LNCaP clone FGC (cell line): Measurements from ENCODE around the gene RRBP1.
A peak's percentile ranks its signal among the peaks of the same experiment; 100 is the strongest.

Source experiments
- DNase-seq: peaks from one replicate; pipeline ENCODE4 v3.0.0-alpha.2; 2011; ENCODE audit warnings: low read depth
- H3K4me3 ChIP-seq: 2 replicates; pipeline ENCODE4 v1.5.1; 2011; ENCODE audit warnings: mild to moderate bottlenecking, low read depth, low read length, control low read depth
- TF ChIP-seq, protein P1 (sequence below): IDR thresholded peaks from 2 replicates; pipeline ENCODE4 v1.5.1; 2012; ENCODE audit warnings: mild to moderate bottlenecking; ENCODE audit not compliant: control insufficient read depth, insufficient read depth; ENCODE audit errors: extremely low read depth

RRBP1 gene

DNA sequence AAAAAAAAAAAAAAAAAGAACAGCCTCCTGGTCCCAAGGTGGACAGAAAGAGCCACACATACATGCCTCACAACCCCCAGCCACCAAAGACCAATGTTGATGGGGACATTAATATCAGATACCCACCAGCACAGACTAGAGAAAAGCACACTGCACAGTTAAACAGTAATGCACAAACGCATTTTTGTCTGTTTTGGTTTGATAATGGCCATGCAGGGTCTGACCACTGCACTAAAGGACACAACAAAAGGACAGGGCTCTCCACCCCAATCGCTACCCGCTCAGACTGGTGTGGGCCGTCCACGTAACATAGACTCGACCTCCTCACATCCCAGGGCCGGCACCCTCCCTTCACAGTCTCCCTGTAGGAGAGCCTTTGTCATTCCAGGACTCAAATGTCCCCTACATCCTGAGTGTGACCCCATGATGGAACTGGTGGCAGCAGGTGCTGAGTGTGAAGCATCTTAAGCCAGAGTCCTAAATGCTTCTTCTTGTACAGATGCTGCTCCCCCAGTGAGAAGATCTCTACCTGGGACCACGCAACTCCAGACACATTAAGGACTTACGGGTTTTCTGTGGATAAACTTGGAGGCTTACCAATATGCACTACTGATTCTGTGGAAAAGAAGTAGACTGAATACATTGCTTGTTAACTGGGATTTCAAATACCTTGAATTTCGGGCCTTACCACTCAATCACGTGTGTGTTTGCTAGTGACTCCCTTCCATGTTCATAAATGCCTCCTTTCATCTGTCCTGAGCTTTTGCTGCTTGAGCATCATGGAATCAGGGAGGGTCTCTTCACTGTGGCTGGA, 28.0 kb downstream of the RRBP1 start:
- TF ChIP-seq, protein P1, sequence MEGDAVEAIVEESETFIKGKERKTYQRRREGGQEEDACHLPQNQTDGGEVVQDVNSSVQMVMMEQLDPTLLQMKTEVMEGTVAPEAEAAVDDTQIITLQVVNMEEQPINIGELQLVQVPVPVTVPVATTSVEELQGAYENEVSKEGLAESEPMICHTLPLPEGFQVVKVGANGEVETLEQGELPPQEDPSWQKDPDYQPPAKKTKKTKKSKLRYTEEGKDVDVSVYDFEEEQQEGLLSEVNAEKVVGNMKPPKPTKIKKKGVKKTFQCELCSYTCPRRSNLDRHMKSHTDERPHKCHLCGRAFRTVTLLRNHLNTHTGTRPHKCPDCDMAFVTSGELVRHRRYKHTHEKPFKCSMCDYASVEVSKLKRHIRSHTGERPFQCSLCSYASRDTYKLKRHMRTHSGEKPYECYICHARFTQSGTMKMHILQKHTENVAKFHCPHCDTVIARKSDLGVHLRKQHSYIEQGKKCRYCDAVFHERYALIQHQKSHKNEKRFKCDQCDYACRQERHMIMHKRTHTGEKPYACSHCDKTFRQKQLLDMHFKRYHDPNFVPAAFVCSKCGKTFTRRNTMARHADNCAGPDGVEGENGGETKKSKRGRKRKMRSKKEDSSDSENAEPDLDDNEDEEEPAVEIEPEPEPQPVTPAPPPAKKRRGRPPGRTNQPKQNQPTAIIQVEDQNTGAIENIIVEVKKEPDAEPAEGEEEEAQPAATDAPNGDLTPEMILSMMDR = no peak
- H3K4me3 ChIP-seq = no peak overlapping the region
- DNase-seq = no peak

DNA sequence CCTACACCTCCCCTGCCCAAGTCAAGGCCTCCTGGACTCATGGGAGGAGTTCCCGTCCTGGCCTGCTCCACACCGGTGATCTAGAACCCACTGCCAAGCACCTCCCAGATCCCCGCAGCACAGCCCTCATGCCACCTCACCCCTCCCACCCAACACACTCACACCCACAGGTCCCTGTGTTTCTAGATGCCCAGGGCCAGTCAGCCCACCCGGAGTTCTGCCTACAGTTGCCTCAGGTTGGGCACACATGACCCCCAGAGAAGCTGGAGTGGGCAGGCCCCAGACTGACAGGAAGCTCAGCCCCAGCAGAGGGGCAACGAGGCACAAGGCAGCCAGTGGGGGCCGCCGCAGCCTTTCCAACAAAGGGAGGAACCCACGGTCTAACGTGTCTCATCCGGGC, 29.6 kb downstream of the RRBP1 start:
- no peak overlapping the region for H3K4me3 ChIP-seq
- DNase-seq = no peak
- TF ChIP-seq, protein P1 = no peak

DNA sequence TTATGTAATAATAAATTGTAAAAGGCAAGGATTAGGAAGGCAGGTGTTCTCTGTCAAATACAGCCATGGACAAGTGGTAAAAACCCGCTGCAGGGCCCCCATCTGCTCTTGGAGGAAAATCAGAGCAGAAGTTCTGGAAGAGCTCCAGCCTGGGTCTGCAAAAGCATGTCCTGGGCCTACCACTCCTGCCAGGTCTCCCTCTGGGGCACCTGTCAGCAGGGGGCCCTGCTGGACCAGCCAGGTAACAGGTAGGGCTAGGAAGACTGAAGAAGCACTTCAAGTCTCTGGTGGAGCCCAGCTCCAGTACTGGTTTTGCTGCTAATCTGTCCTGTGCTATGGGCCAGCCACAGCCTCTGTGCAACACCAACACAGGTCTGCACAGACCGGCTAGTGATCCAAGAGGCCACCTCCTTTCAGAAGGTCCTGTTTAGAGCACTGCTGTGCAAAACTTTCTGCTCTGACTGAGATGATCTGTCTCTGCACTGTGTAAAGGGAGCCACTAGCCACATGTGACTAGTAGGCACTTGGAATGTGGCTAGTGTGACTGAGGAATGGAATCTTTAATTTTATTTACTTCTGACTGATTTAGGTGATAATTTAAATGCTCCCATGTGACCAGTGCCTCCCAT, 30.2 kb downstream of the RRBP1 start:
- peak; percentile 54 for DNase-seq
- TF ChIP-seq, protein P1 = peak; percentile 65
- H3K4me3 ChIP-seq = no peak overlapping the region

DNA sequence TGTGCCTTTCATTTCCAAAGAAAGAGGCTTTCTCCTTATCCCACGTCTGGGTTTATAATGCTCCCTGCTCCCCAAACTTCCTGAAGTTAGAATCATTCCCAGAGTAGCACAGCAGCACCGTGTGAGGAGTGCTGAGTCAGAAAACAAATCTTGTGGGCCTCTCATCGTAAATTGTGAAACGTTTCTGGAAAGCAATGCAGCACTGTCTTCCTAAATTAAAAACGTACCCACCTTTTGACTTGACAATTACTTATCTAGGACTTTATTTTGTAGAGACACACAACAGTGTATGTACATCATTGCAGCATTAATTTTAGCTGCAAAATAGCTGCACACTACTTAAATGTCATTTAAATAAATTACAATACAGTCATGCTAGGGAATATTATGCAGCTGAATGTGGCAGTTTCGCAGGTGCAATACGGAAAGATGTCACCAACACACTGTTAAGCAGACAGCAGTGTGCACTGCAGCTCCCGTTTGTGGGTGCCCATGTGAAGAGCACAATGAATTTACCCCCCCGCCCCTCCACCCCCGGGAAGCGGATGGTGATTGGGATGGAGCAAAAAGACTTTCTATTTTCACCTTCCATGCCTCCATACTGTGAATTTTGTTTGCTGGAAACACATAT, 30.8 kb downstream of the RRBP1 start:
- TF ChIP-seq, protein P1 = no peak
- no peak for DNase-seq
- no peak overlapping the region for H3K4me3 ChIP-seq

DNA sequence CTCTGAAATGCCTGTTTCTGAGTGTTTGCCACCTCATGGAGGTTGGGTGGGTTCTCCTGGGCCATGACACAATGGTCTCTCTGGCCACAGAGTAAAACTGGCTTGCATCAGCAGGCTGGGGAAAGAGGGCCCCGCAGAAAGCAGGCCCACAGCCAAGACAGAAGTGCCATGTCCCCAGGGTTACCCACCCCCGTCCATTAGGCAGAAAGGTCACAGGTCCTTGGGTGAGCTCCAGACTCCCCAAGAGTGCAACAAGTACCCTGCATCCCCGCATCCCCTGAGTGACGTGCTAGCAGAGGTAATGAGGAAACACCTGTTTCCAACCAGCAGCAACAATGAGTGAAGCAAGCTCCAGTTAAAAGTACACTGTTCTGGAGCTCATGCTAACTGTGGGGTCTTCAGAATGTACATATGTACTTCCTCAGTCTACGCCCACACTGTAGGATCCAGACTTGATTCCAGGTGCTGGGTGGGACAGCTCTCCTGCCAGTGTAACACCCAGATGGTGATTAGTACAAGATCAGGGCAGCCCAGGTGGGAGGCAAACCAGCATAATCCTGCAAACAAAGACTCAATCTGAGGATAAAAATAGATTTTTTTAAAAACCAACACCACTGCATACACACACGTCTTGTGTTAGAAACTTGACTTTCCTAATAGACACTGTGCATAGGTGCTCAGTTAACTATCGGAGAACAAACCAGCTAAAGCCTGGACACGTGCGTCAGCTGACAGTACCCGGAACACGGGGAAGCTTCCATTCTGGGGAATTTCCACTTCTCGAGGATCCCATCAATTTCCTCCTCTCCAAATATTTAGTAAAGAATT, 31.5 kb downstream of the RRBP1 start:
- no peak overlapping the region for H3K4me3 ChIP-seq

More for the DNA sequence above, 31.5 kb downstream of the RRBP1 start:
- no peak for DNase-seq
- TF ChIP-seq, protein P1 = no peak
